GM23338 (cell line): ENCODE measurements around the gene PTS. TPM values are rescaled to one million over a fixed set of nuclear protein-coding genes. Genes with fewer than 3 reads are reported as not detected.
"Not testable (repeated sequence)": the region's sequence is repeated elsewhere in the genome, so short reads cannot be mapped to it uniquely, and the experiment has no call there.

Source experiments
- ATAC-seq: fragments of 200-7000 bp; cut with Tn5 transposase; 3 replicates; pipeline ENCODE4 v1.9.1; 2020
- DNase-seq: peaks from one replicate; pipeline ENCODE4 v3.0.0-alpha.2; 2015; ENCODE audit warnings: low spot score
- H2AFZ ChIP-seq: fragments of 200-600 bp; sonication (generic); 2 replicates; pipeline ENCODE4 v1.8.0; 2016; ENCODE audit warnings: antibody characterized with exemption, mild to moderate bottlenecking, moderate library complexity
- H3F3A ChIP-seq: fragments of 200-600 bp; sonication (generic); replicated peaks from 2 replicates; pipeline ENCODE4 v1.8.0; 2017; ENCODE audit warnings: antibody characterized with exemption, mixed run types, low read depth
- H3K27ac ChIP-seq: fragments of 200-600 bp; sonication (generic); 2 replicates; pipeline ENCODE4 v1.6.1; 2016; ENCODE audit warnings: low read depth
- H3K27me3 ChIP-seq: fragments of 200-600 bp; sonication (generic); 2 replicates; pipeline ENCODE4 v1.8.0; 2016; ENCODE audit warnings: mild to moderate bottlenecking, mixed run types, moderate library complexity; ENCODE audit not compliant: insufficient read depth
- H3K36me3 ChIP-seq: fragments of 200-600 bp; sonication (generic); 2 replicates; pipeline ENCODE4 v1.8.0; 2016; ENCODE audit warnings: mild to moderate bottlenecking; ENCODE audit not compliant: insufficient read depth
- H3K4me1 ChIP-seq: fragments of 200-600 bp; sonication (generic); 2 replicates; pipeline ENCODE4 v1.8.0; 2016; ENCODE audit warnings: mild to moderate bottlenecking, moderate library complexity; ENCODE audit not compliant: insufficient read depth
- H3K4me2 ChIP-seq: fragments of 200-600 bp; sonication (generic); 2 replicates; pipeline ENCODE4 v1.7.1; 2017; ENCODE audit warnings: mixed run types
- H3K4me3 ChIP-seq: fragments of 200-600 bp; sonication (generic); 2 replicates; pipeline ENCODE4 v1.6.1; 2016; ENCODE audit warnings: mixed run types
- H3K79me2 ChIP-seq: fragments of 200-600 bp; sonication (generic); replicated peaks from 2 replicates; pipeline ENCODE4 v1.8.0; 2017; ENCODE audit warnings: mild to moderate bottlenecking; ENCODE audit not compliant: insufficient read depth
- H3K9me2 ChIP-seq: fragments of 200-600 bp; sonication (generic); 2 replicates; pipeline ENCODE4 v1.8.0; 2017; ENCODE audit not compliant: insufficient read depth
- H4K20me1 ChIP-seq: fragments of 200-600 bp; sonication (generic); replicated peaks from 2 replicates; pipeline ENCODE4 v1.8.0; 2017; ENCODE audit warnings: mild to moderate bottlenecking; ENCODE audit not compliant: insufficient read depth
- H3K27ac Mint-ChIP-seq: 2 replicates; pipeline ENCODE4 v1.8.0; 2020; ENCODE audit warnings: inconsistent platforms, mild to moderate bottlenecking, moderate library complexity, mixed read lengths
- H3K27me3 Mint-ChIP-seq: 3 replicates; pipeline ENCODE4 v1.8.0; 2022; ENCODE audit warnings: low read depth, mild to moderate bottlenecking, moderate library complexity, mixed read lengths, inconsistent platforms; ENCODE audit not compliant: insufficient read depth, poor library complexity
- H3K36me3 Mint-ChIP-seq: 3 replicates; pipeline ENCODE4 v1.8.0; 2021; ENCODE audit warnings: low read depth, mild to moderate bottlenecking, inconsistent platforms, moderate library complexity, mixed read lengths
- H3K4me1 Mint-ChIP-seq: 3 replicates; pipeline ENCODE4 v1.8.0; 2020; ENCODE audit warnings: mild to moderate bottlenecking, inconsistent platforms, mixed read lengths
- H3K4me3 Mint-ChIP-seq: 3 replicates; pipeline ENCODE4 v1.8.0; 2021; ENCODE audit warnings: moderate library complexity, mild to moderate bottlenecking, inconsistent platforms, mixed read lengths
- H3K9me3 Mint-ChIP-seq: 3 replicates; pipeline ENCODE4 v1.8.0; 2020; ENCODE audit warnings: moderate library complexity, mild to moderate bottlenecking, inconsistent platforms, mixed read lengths
- EZH2 ChIP-seq: fragments of 200-600 bp; sonication (generic); IDR thresholded peaks from one replicate; pipeline ENCODE4 v1.8.0; 2017; ENCODE audit warnings: antibody characterized with exemption, mild to moderate bottlenecking, low read depth; ENCODE audit not compliant: unreplicated experiment
- EZH2phosphoT487 ChIP-seq: fragments of 200-600 bp; sonication (generic); IDR thresholded peaks from one replicate; pipeline ENCODE4 v1.8.1; 2018; ENCODE audit warnings: antibody characterized with exemption; ENCODE audit not compliant: unreplicated experiment
- NANOG ChIP-seq: IDR thresholded peaks from 2 replicates; pipeline ENCODE4 v1.6.1; 2016; ENCODE audit warnings: antibody characterized with exemption, borderline replicate concordance
- REST ChIP-seq: IDR thresholded peaks from one replicate; pipeline ENCODE4 v1.6.1; 2018; ENCODE audit warnings: antibody characterized with exemption; ENCODE audit not compliant: unreplicated experiment
- STAT1 ChIP-seq: IDR thresholded peaks from one replicate; pipeline ENCODE4 v1.6.1; 2016; ENCODE audit warnings: antibody characterized with exemption; ENCODE audit not compliant: unreplicated experiment
- ZNF114 ChIP-seq: fragments of 250-450 bp; sonication (Bioruptor Pico); IDR thresholded peaks from 2 replicates; pipeline ENCODE4 v1.5.0; 2020; ENCODE audit warnings: mild to moderate bottlenecking, moderate library complexity
- ZNF331 ChIP-seq: fragments of 250-450 bp; sonication (Bioruptor Pico); IDR thresholded peaks from 2 replicates; pipeline ENCODE4 v1.5.0; 2020; ENCODE audit warnings: low read depth, mild to moderate bottlenecking, moderate library complexity
- ZNF462 ChIP-seq: fragments of 250-450 bp; sonication (Bioruptor Pico); IDR thresholded peaks from 2 replicates; pipeline ENCODE4 v1.5.0; 2020; ENCODE audit warnings: mild to moderate bottlenecking, moderate library complexity
- polyA plus RNA-seq: library from polyadenylated mRNA; unstranded; fragments of >200 nt; fragmentation: Nextera tagmentation; extraction: Ambion mirVana; gene quantifications from 2 replicates; pipeline ENCODE4 v1.2.1, GENCODE V29; 2016
- total RNA-seq: library from RNA; depleted of rRNA; stranded (reverse); fragments of >200 nt; shearing (Covaris generic); gene quantifications from 2 replicates; pipeline ENCODE4 v1.2.3, GENCODE V29; 2014
- TF ChIP-seq, protein P1 (sequence below): IDR thresholded peaks from 2 replicates; pipeline ENCODE4 v1.6.1; 2016; ENCODE audit warnings: antibody characterized with exemption
- TF ChIP-seq, protein P2 (sequence below), 2 experiments: fragments of 200-600 bp in 1 of 2; sonication (generic) in 1 of 2; conservative IDR thresholded peaks; 2 replicates each; pipeline versions ENCODE4 v1.5.1 to v1.6.1; 2016 to 2017; ENCODE audit warnings: antibody characterized with exemption in 2 of 2, low read depth in 2 of 2, mild to moderate bottlenecking in 2 of 2, moderate library complexity in 1 of 2

Gene PTS
- total and polyA plus RNA-seq, 2 experiments from 2014 or later, result 19.9 to 85.5 TPM

DNA sequence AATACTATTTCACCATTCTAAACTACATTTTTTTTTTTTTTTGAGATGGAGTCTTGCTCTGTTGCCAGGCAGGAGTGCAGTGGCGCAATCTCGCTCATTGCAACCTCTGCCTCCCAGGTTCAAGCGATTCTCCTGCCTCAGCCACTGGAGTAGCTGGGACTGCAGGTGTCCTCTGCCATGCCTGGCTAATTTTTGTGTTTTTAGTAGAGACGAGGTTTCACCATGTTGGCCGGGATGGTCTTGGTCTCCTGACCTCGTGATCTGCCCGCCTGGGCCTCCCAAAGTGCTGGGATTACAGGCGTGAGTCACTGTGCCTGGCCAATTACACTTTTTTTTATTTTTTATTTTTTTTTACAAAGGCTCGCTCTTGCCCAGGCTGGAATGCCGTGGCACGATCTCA lies 31.1 kb upstream of the PTS start:
- H3K27me3 ChIP-seq, H3K79me2 ChIP-seq, H3F3A ChIP-seq, H3K27ac ChIP-seq, H3K27ac Mint-ChIP-seq, H3K36me3 ChIP-seq, H2AFZ ChIP-seq, H3K9me2 ChIP-seq, H3K4me2 ChIP-seq, ATAC-seq, DNase-seq, H3K4me1 ChIP-seq, H3K27me3 Mint-ChIP-seq, H4K20me1 ChIP-seq, H3K9me3 Mint-ChIP-seq, H3K36me3 Mint-ChIP-seq, H3K4me3 Mint-ChIP-seq, H3K4me3 ChIP-seq, H3K4me1 Mint-ChIP-seq: not testable (repeated sequence)

GRCh38 chr11:112195951-112196351 lies 30.3 kb upstream of the PTS start:
- Histone ChIP-seq H3K4me3 (no peak overlapping the region), H4K20me1 (peaks cover 3% of the 10 kb centered on the region; the same call in 1 of the 2 replicates), H3K27ac (no peak overlapping the region), H3K36me3 (no peaks in the 10 kb centered on the region), H3K9me2 (no peaks in the 10 kb centered on the region), H3F3A (no peaks in the 10 kb centered on the region), H3K4me1 (no peaks in the 10 kb centered on the region), H3K79me2 (no peaks in the 10 kb centered on the region), H3K4me2 (no peak overlapping the region), H2AFZ (no peak overlapping the region), H3K27me3 (no peaks in the 10 kb centered on the region)
- H3K9me3 Mint-ChIP-seq, result no peaks in the 10 kb centered on the region
- H3K4me3 Mint-ChIP-seq, result no peak overlapping the region
- H3K27me3 Mint-ChIP-seq, result peaks cover 4% of the 10 kb centered on the region
- TF ChIP-seq ZNF331 (CRISPR knock-in tag), result no peak
- TF ChIP-seq, protein P1, sequence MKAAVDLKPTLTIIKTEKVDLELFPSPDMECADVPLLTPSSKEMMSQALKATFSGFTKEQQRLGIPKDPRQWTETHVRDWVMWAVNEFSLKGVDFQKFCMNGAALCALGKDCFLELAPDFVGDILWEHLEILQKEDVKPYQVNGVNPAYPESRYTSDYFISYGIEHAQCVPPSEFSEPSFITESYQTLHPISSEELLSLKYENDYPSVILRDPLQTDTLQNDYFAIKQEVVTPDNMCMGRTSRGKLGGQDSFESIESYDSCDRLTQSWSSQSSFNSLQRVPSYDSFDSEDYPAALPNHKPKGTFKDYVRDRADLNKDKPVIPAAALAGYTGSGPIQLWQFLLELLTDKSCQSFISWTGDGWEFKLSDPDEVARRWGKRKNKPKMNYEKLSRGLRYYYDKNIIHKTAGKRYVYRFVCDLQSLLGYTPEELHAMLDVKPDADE, result no peak
- no peak for TF ChIP-seq EZH2phosphoT487
- no peak for TF ChIP-seq EZH2
- TF ChIP-seq REST, result no peak
- TF ChIP-seq, protein P2, sequence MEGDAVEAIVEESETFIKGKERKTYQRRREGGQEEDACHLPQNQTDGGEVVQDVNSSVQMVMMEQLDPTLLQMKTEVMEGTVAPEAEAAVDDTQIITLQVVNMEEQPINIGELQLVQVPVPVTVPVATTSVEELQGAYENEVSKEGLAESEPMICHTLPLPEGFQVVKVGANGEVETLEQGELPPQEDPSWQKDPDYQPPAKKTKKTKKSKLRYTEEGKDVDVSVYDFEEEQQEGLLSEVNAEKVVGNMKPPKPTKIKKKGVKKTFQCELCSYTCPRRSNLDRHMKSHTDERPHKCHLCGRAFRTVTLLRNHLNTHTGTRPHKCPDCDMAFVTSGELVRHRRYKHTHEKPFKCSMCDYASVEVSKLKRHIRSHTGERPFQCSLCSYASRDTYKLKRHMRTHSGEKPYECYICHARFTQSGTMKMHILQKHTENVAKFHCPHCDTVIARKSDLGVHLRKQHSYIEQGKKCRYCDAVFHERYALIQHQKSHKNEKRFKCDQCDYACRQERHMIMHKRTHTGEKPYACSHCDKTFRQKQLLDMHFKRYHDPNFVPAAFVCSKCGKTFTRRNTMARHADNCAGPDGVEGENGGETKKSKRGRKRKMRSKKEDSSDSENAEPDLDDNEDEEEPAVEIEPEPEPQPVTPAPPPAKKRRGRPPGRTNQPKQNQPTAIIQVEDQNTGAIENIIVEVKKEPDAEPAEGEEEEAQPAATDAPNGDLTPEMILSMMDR (conservative IDR thresholded peaks at IDR 0.05; ENCODE audit: low read depth in 2 of 2), result no peak
- no peak for TF ChIP-seq STAT1
- TF ChIP-seq NANOG, result no peak
- TF ChIP-seq ZNF462 (CRISPR knock-in tag), result no peak
- TF ChIP-seq ZNF114, result no peak
- no peaks in the 10 kb centered on the region for H3K36me3 Mint-ChIP-seq
- no peak for ATAC-seq
- H3K27ac Mint-ChIP-seq, result no peak overlapping the region
- no peak for DNase-seq
- no peaks in the 10 kb centered on the region for H3K4me1 Mint-ChIP-seq
